ENCODE data around the gene PDZK1. TPM values are rescaled to one million over a fixed set of nuclear protein-coding genes. Genes with fewer than 3 reads are reported as not detected.

PDZK1 gene
- total RNA-seq, 4 donors from 2014 or later, result 0.35 TPM; not detected in 3

GRCh38 chr1:145716641-145717345 is 9.6 kb upstream of the PDZK1 start:
- H3K27ac ChIP-seq, result no peak overlapping the region
- no peaks in the 10 kb centered on the region for H3K9me3 ChIP-seq
- no peak overlapping the region for H3K4me3 ChIP-seq
- DNase-seq, result no peak
- intact Hi-C loops (cut with DNase I; ENCODE audit: low total_unique reads), result no loop called here
- TF ChIP-seq, protein P1, sequence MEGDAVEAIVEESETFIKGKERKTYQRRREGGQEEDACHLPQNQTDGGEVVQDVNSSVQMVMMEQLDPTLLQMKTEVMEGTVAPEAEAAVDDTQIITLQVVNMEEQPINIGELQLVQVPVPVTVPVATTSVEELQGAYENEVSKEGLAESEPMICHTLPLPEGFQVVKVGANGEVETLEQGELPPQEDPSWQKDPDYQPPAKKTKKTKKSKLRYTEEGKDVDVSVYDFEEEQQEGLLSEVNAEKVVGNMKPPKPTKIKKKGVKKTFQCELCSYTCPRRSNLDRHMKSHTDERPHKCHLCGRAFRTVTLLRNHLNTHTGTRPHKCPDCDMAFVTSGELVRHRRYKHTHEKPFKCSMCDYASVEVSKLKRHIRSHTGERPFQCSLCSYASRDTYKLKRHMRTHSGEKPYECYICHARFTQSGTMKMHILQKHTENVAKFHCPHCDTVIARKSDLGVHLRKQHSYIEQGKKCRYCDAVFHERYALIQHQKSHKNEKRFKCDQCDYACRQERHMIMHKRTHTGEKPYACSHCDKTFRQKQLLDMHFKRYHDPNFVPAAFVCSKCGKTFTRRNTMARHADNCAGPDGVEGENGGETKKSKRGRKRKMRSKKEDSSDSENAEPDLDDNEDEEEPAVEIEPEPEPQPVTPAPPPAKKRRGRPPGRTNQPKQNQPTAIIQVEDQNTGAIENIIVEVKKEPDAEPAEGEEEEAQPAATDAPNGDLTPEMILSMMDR (IDR thresholded peaks at IDR 0.05), result no peak
- TF ChIP-seq POLR2A (IDR thresholded peaks at IDR 0.05), result no peak
- no peaks in the 10 kb centered on the region for H3K36me3 ChIP-seq
- H3K4me1 ChIP-seq, result no peaks in the 10 kb centered on the region
- no peaks in the 10 kb centered on the region for H3K27me3 ChIP-seq

DNA sequence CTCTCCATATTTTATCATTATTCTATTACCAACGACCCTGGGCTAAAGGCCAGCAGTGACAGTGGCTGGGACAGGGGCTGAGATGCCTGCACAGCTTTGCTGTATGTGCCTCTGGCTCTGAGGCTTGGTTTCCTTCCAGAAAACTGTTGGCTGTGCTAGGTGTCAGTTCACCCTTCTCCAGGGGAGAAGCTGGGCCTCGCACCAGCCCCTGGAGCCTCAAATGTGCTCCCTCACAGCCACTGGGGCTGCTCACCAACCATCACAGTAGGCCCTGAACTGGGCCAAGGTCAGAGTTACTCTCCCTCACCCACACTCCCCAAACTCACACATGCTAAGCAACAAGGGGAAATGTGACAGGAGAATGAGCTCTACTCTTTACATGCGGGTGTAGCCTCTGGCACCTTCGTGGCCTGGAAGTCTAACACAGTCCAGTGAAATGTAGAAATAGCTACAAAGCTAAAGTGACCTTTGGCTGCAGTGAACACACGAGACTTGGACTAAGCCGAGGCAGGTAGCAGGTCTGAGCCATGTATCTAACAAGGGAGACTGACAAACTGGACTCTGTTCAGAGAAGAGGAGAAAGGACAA is 7.5 kb upstream of the PDZK1 start:
- Histone ChIP-seq H3K4me1 (no peaks in the 10 kb centered on the region), H3K36me3 (no peaks in the 10 kb centered on the region), H3K27me3 (no peaks in the 10 kb centered on the region), H3K4me3 (no peak overlapping the region), H3K9me3 (no peaks in the 10 kb centered on the region), H3K27ac (no peak overlapping the region)
- no peak for DNase-seq
- TF ChIP-seq POLR2A (IDR thresholded peaks at IDR 0.05), result no peak
- TF ChIP-seq, protein P1 (IDR thresholded peaks at IDR 0.05), result no peak
- intact Hi-C loops (cut with DNase I; ENCODE audit: low total_unique reads), result no loop called here

GRCh38 chr1:145711213-145711651 is 4.1 kb upstream of the PDZK1 start:
- intact Hi-C loops (cut with DNase I; ENCODE audit: low total_unique reads), result no loop called here
- no peak for TF ChIP-seq POLR2A (IDR thresholded peaks at IDR 0.05)
- TF ChIP-seq, protein P1 (IDR thresholded peaks at IDR 0.05), result no peak
- no peaks in the 10 kb centered on the region for H3K27me3 ChIP-seq
- no peaks in the 10 kb centered on the region for H3K9me3 ChIP-seq
- H3K4me3 ChIP-seq, result no peak overlapping the region
- H3K27ac ChIP-seq, result no peak overlapping the region
- no peak for DNase-seq
- H3K36me3 ChIP-seq, result no peaks in the 10 kb centered on the region
- H3K4me1 ChIP-seq, result no peaks in the 10 kb centered on the region

- no peak overlapping the region for H3K4me3 ChIP-seq
- no peak for DNase-seq
- no peak for TF ChIP-seq POLR2A (IDR thresholded peaks at IDR 0.05)
- TF ChIP-seq, protein P1 (IDR thresholded peaks at IDR 0.05), result no peak
- H3K27ac ChIP-seq, result no peak overlapping the region
- H3K4me1 ChIP-seq, result no peaks in the 10 kb centered on the region
- no peaks in the 10 kb centered on the region for H3K27me3 ChIP-seq
- H3K36me3 ChIP-seq, result no peaks in the 10 kb centered on the region
- H3K9me3 ChIP-seq, result no peaks in the 10 kb centered on the region
- intact Hi-C loops (cut with DNase I; ENCODE audit: low total_unique reads), result no loop called here
Observed at GRCh38 chr1:145710291-145711027, 3.3 kb upstream of the PDZK1 start.

DNA sequence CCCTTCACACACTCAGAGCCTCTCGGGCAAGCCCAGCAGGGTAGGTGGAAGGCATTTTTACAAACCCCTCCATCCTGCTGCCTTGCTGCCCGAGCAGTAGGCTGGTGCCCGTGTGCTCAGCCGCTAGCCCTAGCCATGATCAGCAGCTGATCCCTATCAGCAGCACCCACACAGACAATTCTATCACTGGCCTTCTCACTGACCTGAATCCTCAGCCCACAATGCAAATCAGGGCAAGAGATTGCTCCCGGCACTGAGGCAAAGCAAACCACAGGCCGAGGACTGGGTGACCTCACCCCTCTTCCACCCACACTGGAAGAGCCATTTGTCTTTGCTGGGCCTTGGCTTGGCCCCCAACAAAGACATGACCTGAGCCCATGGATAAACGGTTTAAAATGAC is 895 bp upstream of the PDZK1 start:
- no peak overlapping the region for H3K4me3 ChIP-seq
- no peak overlapping the region for H3K27ac ChIP-seq
- H3K9me3 ChIP-seq, result no peaks in the 10 kb centered on the region
- TF ChIP-seq POLR2A (IDR thresholded peaks at IDR 0.05), result no peak
- TF ChIP-seq, protein P1 (IDR thresholded peaks at IDR 0.05), result no peak
- H3K4me1 ChIP-seq, result no peaks in the 10 kb centered on the region
- H3K27me3 ChIP-seq, result no peaks in the 10 kb centered on the region
- no peak for DNase-seq
- no peaks in the 10 kb centered on the region for H3K36me3 ChIP-seq
- intact Hi-C loops (cut with DNase I; ENCODE audit: low total_unique reads), result no loop called here
